Endodermal cell (in vitro differentiated cells): ENCODE results near the gene MED13L. TPM values are rescaled to one million over a fixed set of nuclear protein-coding genes. Genes with fewer than 3 reads are reported as not detected.

Experiments
- DNase-seq: peaks from one replicate; pipeline ENCODE4 v3.0.0-alpha.2; 2017
- H3K27ac ChIP-seq: 2 replicates; pipeline ENCODE4 v1.5.1; 2013; ENCODE audit warnings: mild to moderate bottlenecking, low read depth, low read length, moderate library complexity
- H3K27me3 ChIP-seq: 2 replicates; pipeline ENCODE4 v1.6.1; 2013; ENCODE audit warnings: mild to moderate bottlenecking, low read length, moderate library complexity; ENCODE audit not compliant: insufficient read depth, control insufficient read depth, poor library complexity, severe bottlenecking
- H3K36me3 ChIP-seq: 2 replicates; pipeline ENCODE4 v1.7.0; 2013; ENCODE audit warnings: mild to moderate bottlenecking, low read length, moderate library complexity; ENCODE audit not compliant: control insufficient read depth, insufficient read depth
- H3K4me1 ChIP-seq: one replicate; pipeline ENCODE4 v1.7.0; 2013; ENCODE audit warnings: low read length; ENCODE audit not compliant: control insufficient read depth, insufficient read depth
- H3K4me3 ChIP-seq: 2 replicates; pipeline ENCODE4 v1.5.1; 2013; ENCODE audit warnings: mild to moderate bottlenecking, low read length, moderate library complexity
- H3K9ac ChIP-seq: 2 replicates; pipeline ENCODE4 v1.6.1; 2013; ENCODE audit warnings: mild to moderate bottlenecking, low read length, moderate library complexity; ENCODE audit not compliant: poor library complexity, severe bottlenecking; ENCODE audit errors: extremely low read depth
- H3K9me3 ChIP-seq: 2 replicates; pipeline ENCODE4 v1.6.1; 2013; ENCODE audit warnings: mild to moderate bottlenecking, low read length, moderate library complexity; ENCODE audit not compliant: control insufficient read depth
- H3K27ac Mint-ChIP-seq: 2 replicates; pipeline ENCODE4 v1.8.0; 2020; ENCODE audit warnings: mixed read lengths
- H3K27me3 Mint-ChIP-seq: 2 replicates; pipeline ENCODE4 v1.8.0; 2021; ENCODE audit warnings: mild to moderate bottlenecking, mixed read lengths; ENCODE audit not compliant: insufficient read depth
- H3K36me3 Mint-ChIP-seq: 2 replicates; pipeline ENCODE4 v1.8.0; 2020; ENCODE audit warnings: low read depth, mixed read lengths
- H3K4me1 Mint-ChIP-seq: 2 replicates; pipeline ENCODE4 v1.8.0; 2020; ENCODE audit warnings: mixed read lengths
- H3K4me3 Mint-ChIP-seq: 2 replicates; pipeline ENCODE4 v1.8.0; 2020; ENCODE audit warnings: mild to moderate bottlenecking, moderate library complexity, mixed read lengths
- H3K9me3 Mint-ChIP-seq: 2 replicates; pipeline ENCODE4 v1.8.0; 2020; ENCODE audit warnings: mild to moderate bottlenecking, mixed read lengths
- WGBS, 2 experiments: methylation state at CpG; one replicate each; pipeline versions ENCODE4 v1.1.5 to v1.1.7; 2013; ENCODE audit warnings: missing lambda C conversion rate in 2 of 2, mixed read lengths in 1 of 2; ENCODE audit not compliant: insufficient coverage in 1 of 2, insufficient read length in 1 of 2; 5-methylcytosine and 5-hydroxymethylcytosine counted together
- total RNA-seq, 2 donors: library from RNA; stranded (reverse); fragmentation: NEBNext Ultra II Directional in 1 of 2; extraction: Animal tissue kit (Norgen Biotek cat#: 25700) in 1 of 2; gene quantifications; 2 replicates in 1 of 2; 3 replicates in 1 of 2; pipeline ENCODE4 v1.2.1, GENCODE V29; 2021
- TF ChIP-seq, protein P1 (sequence below): fragments of 200-600 bp; sonication (generic); conservative IDR thresholded peaks from 2 replicates; pipeline ENCODE4 v1.5.0; 2021; ENCODE audit warnings: antibody characterized with exemption, mild to moderate bottlenecking

The MED13L gene
- total RNA-seq, 2 donors from 2014 or later: 101 to 111 TPM

DNA sequence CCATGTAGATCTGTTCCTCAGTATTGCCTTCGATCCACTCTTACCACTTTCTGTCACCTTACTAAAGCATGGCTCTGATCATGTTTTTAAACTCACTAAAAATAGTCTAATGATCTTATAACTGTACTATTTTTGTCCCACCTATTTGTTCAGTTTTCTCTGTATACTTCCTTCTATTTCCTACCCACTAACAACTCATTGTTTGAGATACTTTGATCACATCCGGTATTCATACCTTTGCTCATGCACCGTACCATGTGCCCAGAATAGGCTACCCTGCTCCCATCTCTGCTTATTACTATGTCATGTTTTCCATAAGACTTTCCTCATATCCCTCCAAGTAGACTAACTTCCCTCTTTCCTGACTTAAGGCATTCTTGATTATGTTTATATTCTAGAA lies 128.6 kb downstream of the MED13L start:
- H3K4me1 Mint-ChIP-seq: peaks cover 46% of the 10 kb centered on the region
- Histone ChIP-seq H3K27ac (no peak overlapping the region), H3K27me3 (no peaks in the 10 kb centered on the region)

DNA sequence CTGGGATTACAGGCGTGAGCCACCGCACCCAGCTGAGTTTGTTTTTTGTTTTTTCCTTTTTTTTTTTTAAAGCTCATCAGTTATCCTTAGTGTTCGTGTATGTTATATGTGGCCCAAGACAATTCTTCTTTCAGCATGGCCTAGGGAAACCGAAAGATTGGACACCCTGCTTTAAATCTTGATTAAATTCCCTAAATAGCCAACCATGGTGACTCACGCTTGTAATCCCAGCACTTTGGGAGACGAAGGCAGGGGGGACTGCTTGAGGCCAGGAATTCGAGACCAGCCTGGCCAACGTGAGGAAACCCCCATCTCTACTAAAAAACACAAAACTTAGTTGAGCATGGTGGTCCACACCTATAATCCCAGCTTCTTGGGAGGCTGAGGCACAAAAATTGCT lies 131.1 kb downstream of the MED13L start:
- Histone ChIP-seq H3K4me3 (no peak overlapping the region), H3K9ac (no peak overlapping the region), H3K36me3 (no peaks in the 10 kb centered on the region), H3K27ac (no peak overlapping the region), H3K4me1 (peaks cover 17% of the 10 kb centered on the region), H3K9me3 (no peaks in the 10 kb centered on the region), H3K27me3 (no peaks in the 10 kb centered on the region)
- Mint-ChIP-seq H3K27me3 (no peaks in the 10 kb centered on the region), H3K36me3 (no peaks in the 10 kb centered on the region), H3K4me1 (peaks cover 48% of the 10 kb centered on the region), H3K27ac (no peak overlapping the region), H3K4me3 (no peak overlapping the region), H3K9me3 (no peaks in the 10 kb centered on the region)
- TF ChIP-seq, protein P1, sequence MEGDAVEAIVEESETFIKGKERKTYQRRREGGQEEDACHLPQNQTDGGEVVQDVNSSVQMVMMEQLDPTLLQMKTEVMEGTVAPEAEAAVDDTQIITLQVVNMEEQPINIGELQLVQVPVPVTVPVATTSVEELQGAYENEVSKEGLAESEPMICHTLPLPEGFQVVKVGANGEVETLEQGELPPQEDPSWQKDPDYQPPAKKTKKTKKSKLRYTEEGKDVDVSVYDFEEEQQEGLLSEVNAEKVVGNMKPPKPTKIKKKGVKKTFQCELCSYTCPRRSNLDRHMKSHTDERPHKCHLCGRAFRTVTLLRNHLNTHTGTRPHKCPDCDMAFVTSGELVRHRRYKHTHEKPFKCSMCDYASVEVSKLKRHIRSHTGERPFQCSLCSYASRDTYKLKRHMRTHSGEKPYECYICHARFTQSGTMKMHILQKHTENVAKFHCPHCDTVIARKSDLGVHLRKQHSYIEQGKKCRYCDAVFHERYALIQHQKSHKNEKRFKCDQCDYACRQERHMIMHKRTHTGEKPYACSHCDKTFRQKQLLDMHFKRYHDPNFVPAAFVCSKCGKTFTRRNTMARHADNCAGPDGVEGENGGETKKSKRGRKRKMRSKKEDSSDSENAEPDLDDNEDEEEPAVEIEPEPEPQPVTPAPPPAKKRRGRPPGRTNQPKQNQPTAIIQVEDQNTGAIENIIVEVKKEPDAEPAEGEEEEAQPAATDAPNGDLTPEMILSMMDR: no peak
- 87 to 93% methylated on average over 2 to 8 of the region's 8 CpGs for WGBS, 2 experiments
- DNase-seq: peak; percentile 31

More for the DNA sequence above, 128.6 kb downstream of the MED13L start:
- Mint-ChIP-seq H3K27ac (no peak overlapping the region), H3K36me3 (no peaks in the 10 kb centered on the region), H3K9me3 (no peaks in the 10 kb centered on the region), H3K27me3 (no peaks in the 10 kb centered on the region), H3K4me3 (no peak overlapping the region)
- no peaks in the 10 kb centered on the region for H3K36me3 ChIP-seq
- peaks cover 17% of the 10 kb centered on the region for H3K4me1 ChIP-seq
- DNase-seq: no peak
- H3K9me3 ChIP-seq: no peaks in the 10 kb centered on the region
- TF ChIP-seq, protein P1: no peak
- 97 to 100% methylated on average over 3 of the region's 3 CpGs for WGBS, 2 experiments
- H3K4me3 ChIP-seq: no peak overlapping the region
- H3K9ac ChIP-seq: no peak overlapping the region

DNA sequence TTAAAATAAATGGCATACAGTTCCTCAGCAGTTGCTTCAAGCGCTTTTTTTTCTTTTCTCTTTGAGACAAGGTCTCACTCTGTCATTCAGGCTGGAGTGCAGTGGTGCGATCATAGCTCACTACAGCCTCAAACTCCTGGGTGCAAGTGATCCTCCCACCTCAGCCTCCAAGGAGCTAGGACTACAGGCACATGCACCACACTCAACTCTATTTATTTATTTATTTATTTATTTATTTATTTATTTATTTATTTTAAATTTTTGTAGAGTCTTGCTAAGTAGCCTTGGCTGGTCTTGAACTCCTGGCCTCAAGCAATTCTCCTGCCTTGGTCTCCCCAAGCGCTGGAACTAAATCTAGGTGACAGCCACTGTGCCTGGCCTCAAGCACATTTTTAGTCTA lies 132.0 kb downstream of the MED13L start:
- no peak overlapping the region for H3K9ac ChIP-seq
- Mint-ChIP-seq H3K36me3 (no peaks in the 10 kb centered on the region), H3K9me3 (no peaks in the 10 kb centered on the region), H3K27ac (no peak overlapping the region), H3K27me3 (no peaks in the 10 kb centered on the region), H3K4me1 (peaks cover 48% of the 10 kb centered on the region), H3K4me3 (no peak overlapping the region)
- DNase-seq: no peak
- no peaks in the 10 kb centered on the region for H3K27me3 ChIP-seq
- H3K9me3 ChIP-seq: no peaks in the 10 kb centered on the region
- TF ChIP-seq, protein P1: no peak
- no peaks in the 10 kb centered on the region for H3K36me3 ChIP-seq
- no peak overlapping the region for H3K4me3 ChIP-seq
- peaks cover 17% of the 10 kb centered on the region for H3K4me1 ChIP-seq
- WGBS, 2 experiments: 88 to 98% methylated on average over 2 to 3 of the region's 3 CpGs
- no peak overlapping the region for H3K27ac ChIP-seq
